ENCODE data around the gene SLC7A5. TPM values are rescaled to one million over a fixed set of nuclear protein-coding genes. Genes with fewer than 3 reads are reported as not detected.
"Not testable (repeated sequence)": the region's sequence is repeated elsewhere in the genome, so short reads cannot be mapped to it uniquely, and the experiment has no call there.

The SLC7A5 gene
- total and polyA plus RNA-seq, 2 of the 13 experiments (the other 11 are each of a cell fraction or from before 2014, with no cell fraction given): 79.6 to 155 TPM

- TF ChIP-seq ZNF850 (CRISPR knock-in tag; conservative IDR thresholded peaks at IDR 0.05) (0 out of 2 replicates have a peak, but pooled peaks have one; percentile 26), ASH2L (IDR thresholded peaks at IDR 0.05; ENCODE audit: insufficient read length, low read depth, low read length) (peak; percentile 46), POLR2A (IDR thresholded peaks at IDR 0.05; ENCODE audit: insufficient read depth in 1 of 2, low read depth in 2 of 2, low read length in 2 of 2) (peak; percentile 87 to 95), SIN3A (IDR thresholded peaks at IDR 0.05; ENCODE audit: borderline replicate concordance, low read depth, low read length) (peak; percentile 87), ZNF33B (CRISPR knock-in tag; IDR thresholded peaks at IDR 0.05) (peak; percentile 96), SRY (CRISPR knock-in tag; IDR thresholded peaks at IDR 0.05) (peak; percentile 81; the same call in 1 of the 2 replicates), MED13 (CRISPR knock-in tag; IDR thresholded peaks at IDR 0.05) (peak; percentile 51; the same call in 1 of the 2 replicates), ZNF451 (CRISPR knock-in tag; IDR thresholded peaks at IDR 0.05) (peak; percentile 87), POGK (CRISPR knock-in tag; conservative IDR thresholded peaks at IDR 0.05) (peak; percentile 85; the same call in 1 of the 2 replicates), KAT8 (CRISPR knock-in tag; IDR thresholded peaks at IDR 0.05) (peak; percentile 22; the same call in 1 of the 2 replicates), ZNF317 (CRISPR knock-in tag; IDR thresholded peaks at IDR 0.05) (0 out of 2 replicates have a peak, but pooled peaks have one; percentile 42), ZNF225 (CRISPR knock-in tag; IDR thresholded peaks at IDR 0.05) (peak; percentile 74; the same call in 1 of the 2 replicates), HNF1A (CRISPR knock-in tag; IDR thresholded peaks at IDR 0.05; ENCODE audit: borderline replicate concordance) (peak; percentile 37; the same call in 1 of the 2 replicates), ZNF275 (CRISPR knock-in tag; IDR thresholded peaks at IDR 0.05; ENCODE audit: borderline replicate concordance) (peak; percentile 93), ZNF276 (CRISPR knock-in tag; IDR thresholded peaks at IDR 0.05; ENCODE audit: low read depth) (0 out of 2 replicates have a peak, but pooled peaks have one; percentile 56), ZBTB2 (CRISPR knock-in tag; IDR thresholded peaks at IDR 0.05; ENCODE audit: low read depth) (peak; percentile 67; the same call in 1 of the 2 replicates)
- not testable (repeated sequence) for TF ChIP-seq HNF1A (IDR thresholded peaks at IDR 0.05; ENCODE audit: low read depth)
Observed at GRCh38 chr16:87869061-87869878, at the start of gene SLC7A5 (continued).
